Smooth muscle cell of the brain vasculature (primary cell): ENCODE results near the gene PCSK1.
"Not testable (repeated sequence)": the region's sequence is repeated elsewhere in the genome, so short reads cannot be mapped to it uniquely, and the experiment has no call there.

Experiments
- DNase-seq: peaks from one replicate; pipeline ENCODE4 v3.0.0-alpha.2; 2012; ENCODE audit warnings: low read depth, low spot score

The PCSK1 gene

GRCh38 chr5:96426831-96427230 is 6.2 kb downstream of the PCSK1 start:
- no peak for DNase-seq

- DNase-seq, result no peak
These were observed 7.6 kb downstream of the PCSK1 start for GRCh38 chr5:96425443-96425842.

GRCh38 chr5:96415897-96416296 is 17.2 kb downstream of the PCSK1 start:
- no peak for DNase-seq

- no peak for DNase-seq
These were observed 20.1 kb downstream of the PCSK1 start for GRCh38 chr5:96412868-96413449.

- no peak for DNase-seq
These were observed 23.0 kb downstream of the PCSK1 start for GRCh38 chr5:96410013-96410412.

GRCh38 chr5:96408841-96409538 is 24.1 kb downstream of the PCSK1 start:
- DNase-seq, result no peak

- no peak for DNase-seq
These were observed 24.8 kb downstream of the PCSK1 start for GRCh38 chr5:96408210-96408777.

- no peak for DNase-seq
These were observed 25.6 kb downstream of the PCSK1 start for GRCh38 chr5:96407436-96407835.

- no peak for DNase-seq
These were observed 28.7 kb downstream of the PCSK1 start for GRCh38 chr5:96404191-96404867.

GRCh38 chr5:96402500-96402899 is 30.5 kb downstream of the PCSK1 start:
- no peak for DNase-seq

- DNase-seq, result no peak
These were observed 36.2 kb downstream of the PCSK1 start for GRCh38 chr5:96396878-96397277.

- DNase-seq, result not testable (repeated sequence)
These were observed 37.8 kb downstream of the PCSK1 start for GRCh38 chr5:96395295-96395694.

GRCh38 chr5:96391921-96392320 is 41.1 kb downstream of the PCSK1 start:
- DNase-seq, result no peak

- no peak for DNase-seq
These were observed 44.9 kb downstream of the PCSK1 start for GRCh38 chr5:96388176-96388575.

GRCh38 chr5:96387616-96388015 is 45.4 kb downstream of the PCSK1 start:
- no peak for DNase-seq

GRCh38 chr5:96385538-96385937 is 47.5 kb downstream of the PCSK1 start:
- DNase-seq, result no peak

- DNase-seq, result no peak
These were observed 48.7 kb downstream of the PCSK1 start for GRCh38 chr5:96384353-96384752.

GRCh38 chr5:96381526-96381925 is 51.5 kb downstream of the PCSK1 start:
- no peak for DNase-seq

- DNase-seq, result no peak
These were observed 53.2 kb downstream of the PCSK1 start for GRCh38 chr5:96379896-96380295.

GRCh38 chr5:96377597-96377996 is 55.5 kb downstream of the PCSK1 start:
- no peak for DNase-seq

GRCh38 chr5:96377167-96377566 is 55.9 kb downstream of the PCSK1 start:
- DNase-seq, result no peak

- no peak for DNase-seq
These were observed 58.4 kb downstream of the PCSK1 start for GRCh38 chr5:96374653-96375052.

- no peak for DNase-seq
These were observed 59.7 kb downstream of the PCSK1 start for GRCh38 chr5:96373381-96373733.
